NCI-H82 treated with DMSO at 0.1 percent for 48 hours (cell line): ENCODE measurements around the gene FBLL1.
"Not testable (repeated sequence)": the region's sequence is repeated elsewhere in the genome, so short reads cannot be mapped to it uniquely, and the experiment has no call there.

Experiments
- DNase-seq: peaks from one replicate; lab custom pipeline; 2025; ENCODE audit not compliant: unreplicated experiment; lab: John Stamatoyannopoulos, UW

The FBLL1 gene

DNA sequence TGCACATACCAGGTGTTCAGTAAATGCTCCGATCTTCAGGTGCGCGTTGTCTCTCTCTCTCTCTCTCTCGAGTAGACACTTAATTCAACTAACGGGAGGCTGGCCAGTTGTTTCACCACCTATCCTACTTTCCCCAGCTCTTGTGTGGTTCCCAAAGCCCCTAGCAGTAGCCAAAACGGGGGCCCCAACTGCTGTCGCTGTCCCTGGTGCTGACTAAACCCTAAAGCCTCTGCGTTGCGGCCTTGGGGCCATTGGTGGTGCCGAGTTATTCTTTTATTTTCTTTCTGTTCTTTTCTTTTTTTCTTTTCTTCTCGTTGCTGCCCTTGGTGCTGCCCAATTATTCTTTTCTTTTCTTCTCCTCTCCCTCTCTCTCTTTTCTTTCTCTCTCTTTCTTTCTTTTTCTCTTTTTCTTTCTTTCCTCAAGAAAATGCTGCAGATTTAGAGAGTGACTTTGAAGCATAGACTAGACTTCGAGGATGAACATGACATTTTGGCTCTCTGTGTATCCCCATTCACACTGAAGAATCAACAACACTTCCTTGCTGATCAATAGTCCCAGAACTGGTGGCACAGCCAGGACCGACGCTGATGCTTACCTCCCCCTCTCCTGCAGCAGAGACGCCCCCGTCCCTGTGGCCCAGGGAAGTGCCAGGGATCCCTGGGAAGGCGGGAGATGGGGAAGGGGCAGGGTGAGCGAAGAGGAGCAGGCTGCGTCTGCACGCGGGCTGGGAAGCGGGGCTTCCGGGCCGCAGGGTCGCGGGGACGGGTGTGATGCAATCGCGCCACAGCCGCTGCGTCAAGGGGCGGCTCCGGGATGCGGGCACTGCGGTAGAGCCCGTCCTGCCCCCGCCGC lies at the start of gene FBLL1:
TSS of gene FBLL1 (plus strand) at position 785 of the 853 bp plus-strand sequence. CDS start 200 bp downstream, outside the sequence.
- peak; percentile 9 for DNase-seq

DNA sequence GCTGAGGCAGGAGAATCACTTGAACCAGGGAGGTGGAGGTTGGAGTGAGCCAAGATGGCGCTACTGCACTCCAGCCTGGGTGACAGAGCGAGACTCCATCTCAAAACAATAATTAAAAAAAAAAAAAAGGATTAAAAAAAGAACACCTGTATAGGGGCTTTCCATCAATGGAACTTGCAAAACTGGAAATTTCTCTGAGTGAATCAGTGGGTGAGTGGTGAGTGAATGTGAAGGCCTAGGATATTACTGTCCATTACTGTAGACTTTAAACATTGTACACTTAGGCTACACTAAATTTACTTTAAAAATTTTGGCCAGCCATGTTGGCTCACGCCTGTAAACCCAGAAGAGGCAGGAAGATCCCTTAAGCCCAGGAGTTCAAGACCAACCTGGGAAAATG lies 48.5 kb upstream of the FBLL1 start:
- no peak for DNase-seq

DNA sequence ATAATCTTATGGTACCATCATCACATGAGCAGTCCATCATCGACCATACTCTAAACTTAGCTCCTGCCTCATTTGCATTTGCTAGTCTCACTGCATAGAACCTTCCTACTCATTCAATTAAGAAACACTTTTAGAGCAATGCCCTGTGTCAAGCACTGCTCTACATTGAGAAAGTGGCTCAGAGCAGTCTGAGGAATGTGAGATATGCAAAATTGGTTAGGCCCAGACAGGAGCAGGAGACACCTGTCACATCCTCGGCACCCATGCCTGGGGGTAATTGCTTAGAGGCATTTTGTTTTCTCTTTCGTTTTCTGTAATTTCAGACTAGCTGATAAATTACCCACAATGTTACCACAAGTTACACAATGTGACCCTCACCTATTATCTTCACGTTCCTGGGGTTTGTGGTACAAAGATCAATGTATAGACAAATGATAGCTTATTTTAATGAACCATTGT lies 47.7 kb upstream of the FBLL1 start:
- DNase-seq, result no peak

DNA sequence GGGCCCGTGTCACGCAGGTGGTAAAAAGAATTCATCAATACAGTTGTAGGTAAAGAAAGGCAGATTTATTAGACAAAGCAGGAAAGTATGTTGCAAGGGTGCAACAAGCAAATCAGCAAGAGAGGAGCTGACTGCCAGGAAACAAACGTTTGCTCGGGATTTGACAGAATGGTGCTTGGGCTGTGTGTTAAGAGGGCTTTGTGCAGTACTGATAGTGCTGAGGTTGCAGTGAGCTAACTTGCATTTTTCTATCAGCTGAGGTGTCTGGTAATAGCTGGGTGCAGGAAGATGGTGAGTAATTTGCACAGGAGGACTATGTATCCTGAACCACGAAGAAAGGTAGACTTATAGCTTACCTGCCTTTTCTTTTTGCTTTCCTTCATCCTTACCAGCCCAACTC lies 46.7 kb upstream of the FBLL1 start:
- no peak for DNase-seq

DNA sequence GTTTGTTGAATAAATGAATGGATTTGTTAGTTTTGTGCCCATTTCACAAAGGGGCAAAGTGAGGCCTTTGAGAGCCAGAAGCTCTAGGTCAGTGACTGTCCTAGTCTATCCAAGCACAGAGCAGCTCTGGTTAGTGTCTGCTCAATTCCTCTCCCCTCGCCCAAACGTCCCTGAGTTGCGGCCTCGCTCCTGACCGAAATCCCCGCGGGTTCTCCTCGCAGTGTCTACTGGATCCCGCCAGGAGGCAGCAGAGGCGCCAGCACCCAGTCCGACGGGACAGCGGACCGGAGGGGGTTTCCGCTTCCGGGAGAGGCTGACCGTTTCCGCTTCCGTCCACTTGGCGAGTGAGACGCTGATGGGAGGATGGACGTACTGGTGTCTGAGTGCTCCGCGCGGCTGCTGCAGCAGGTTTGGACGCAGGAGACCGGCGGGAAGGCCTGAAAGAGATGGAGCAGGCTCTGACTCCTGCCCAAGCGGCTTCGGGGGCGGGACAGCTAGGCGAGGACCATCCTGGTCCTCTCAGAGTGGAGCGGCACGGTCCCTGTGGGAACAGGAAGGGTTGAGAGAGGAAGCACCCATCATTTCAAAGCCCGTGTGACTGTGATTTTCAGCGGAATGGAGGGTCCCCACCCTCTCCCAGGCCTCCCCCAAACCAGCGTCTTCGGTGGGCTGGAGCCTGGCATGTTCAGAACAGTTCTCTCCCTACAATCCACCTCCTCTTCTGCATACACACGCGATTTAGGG lies 42.8 kb upstream of the FBLL1 start, which contains the start of gene RARS1:
TSS of gene RARS1 (plus strand) at position 336 of the 744 bp plus-strand sequence. CDS start at position 364, 28 bp downstream.
- DNase-seq, result peak; percentile 45

DNA sequence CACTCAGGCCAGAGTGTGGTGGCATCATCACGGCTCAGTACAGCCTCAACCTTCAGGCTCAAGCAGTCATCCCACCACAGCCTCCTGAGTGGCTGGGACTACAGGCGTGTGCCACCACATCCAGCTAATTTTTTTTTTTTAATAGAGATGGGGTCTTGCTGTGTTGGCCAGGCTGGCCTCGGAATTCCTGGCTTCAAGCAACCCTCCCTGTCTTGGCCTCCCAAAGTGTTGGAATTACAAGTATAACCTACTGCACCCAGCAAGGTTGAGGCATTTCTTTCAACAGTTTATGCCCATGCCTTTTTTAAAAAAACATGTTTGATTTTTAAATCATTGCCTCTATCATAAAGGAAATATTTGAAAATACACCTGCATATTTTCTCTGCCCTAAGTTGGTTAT lies 40.0 kb upstream of the FBLL1 start:
- DNase-seq, result no peak

DNA sequence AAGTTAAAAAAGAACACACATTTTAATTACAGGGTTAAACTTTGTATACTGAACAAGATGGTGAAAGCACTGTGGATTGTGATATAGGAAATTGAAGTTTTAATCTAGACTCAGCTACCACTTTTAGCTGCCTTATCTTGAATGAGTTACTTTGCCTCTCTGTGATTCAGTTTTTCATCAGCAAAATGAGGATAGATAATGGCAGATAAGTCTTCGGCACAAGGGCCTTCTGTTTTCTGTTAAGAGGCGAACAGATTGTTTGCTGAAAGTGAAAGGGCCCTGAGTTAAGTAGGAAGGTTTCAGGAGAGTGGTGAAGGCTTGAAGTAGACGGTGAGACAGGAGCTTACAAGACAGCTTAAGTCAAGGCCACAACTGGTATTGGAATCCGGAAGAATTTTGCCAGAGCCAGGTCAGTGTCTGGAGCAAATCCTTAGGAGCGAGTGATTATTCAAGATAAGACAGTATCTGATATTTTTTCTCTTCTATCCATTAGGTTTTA lies 35.0 kb upstream of the FBLL1 start:
- no peak for DNase-seq

DNA sequence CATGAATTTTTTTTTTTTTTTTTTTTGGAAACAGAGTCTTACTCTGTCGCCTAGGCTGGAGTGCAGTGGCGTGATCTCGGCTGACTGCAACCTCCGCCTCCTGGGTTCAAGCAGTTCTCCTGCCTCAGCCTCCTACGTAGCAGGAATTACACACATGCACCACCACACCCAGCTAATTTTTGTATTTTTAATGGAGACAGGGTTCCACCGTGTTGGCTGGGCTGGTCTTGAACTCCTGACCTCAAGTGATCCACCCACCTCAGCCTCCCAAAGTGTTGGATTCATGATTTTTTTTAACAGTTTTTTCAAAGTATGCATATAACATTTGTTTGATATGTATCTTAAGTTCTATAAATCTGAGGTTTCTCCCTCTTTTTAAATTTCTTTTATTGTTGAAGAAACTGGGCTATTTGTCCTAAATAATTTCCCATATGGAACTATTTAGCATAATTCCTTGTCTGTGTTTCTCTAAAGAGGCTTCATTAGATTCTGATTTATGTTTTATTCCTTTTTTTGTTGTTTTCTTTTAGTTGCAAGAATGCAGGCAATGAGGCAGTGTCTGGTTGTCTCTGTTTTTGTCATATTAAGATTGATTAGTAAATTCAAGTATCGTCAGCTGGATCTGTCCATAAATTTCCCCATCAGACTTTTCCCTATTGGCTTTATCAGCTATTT lies 26.4 kb upstream of the FBLL1 start:
- DNase-seq, result no peak

DNA sequence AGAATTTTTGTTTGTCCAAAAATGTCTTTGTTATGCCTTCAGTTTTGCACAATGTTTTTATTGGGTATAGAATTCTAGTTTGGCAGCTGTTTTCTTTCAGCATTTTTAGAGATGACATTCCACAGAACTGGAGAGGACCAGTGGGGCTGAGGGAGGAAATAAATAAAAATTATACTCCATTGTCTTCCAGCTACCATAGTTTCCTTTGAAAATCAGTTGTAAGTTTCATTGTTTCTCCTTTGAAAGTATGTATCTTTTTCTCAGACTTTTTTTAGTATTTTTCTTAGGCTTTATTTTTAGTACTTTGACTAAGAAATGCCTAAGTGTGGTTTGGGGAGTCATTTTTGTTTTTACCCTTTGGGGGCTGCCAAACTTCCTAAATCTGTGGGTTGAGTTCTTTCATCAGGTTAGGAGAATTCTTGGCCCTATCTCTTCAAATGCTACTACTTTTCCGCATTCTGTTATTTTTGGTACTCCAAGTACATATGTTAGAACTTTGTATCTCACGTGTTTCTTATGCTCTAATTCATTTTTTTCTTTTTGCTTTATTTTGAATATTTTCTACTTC lies 15.2 kb upstream of the FBLL1 start:
- no peak for DNase-seq

DNA sequence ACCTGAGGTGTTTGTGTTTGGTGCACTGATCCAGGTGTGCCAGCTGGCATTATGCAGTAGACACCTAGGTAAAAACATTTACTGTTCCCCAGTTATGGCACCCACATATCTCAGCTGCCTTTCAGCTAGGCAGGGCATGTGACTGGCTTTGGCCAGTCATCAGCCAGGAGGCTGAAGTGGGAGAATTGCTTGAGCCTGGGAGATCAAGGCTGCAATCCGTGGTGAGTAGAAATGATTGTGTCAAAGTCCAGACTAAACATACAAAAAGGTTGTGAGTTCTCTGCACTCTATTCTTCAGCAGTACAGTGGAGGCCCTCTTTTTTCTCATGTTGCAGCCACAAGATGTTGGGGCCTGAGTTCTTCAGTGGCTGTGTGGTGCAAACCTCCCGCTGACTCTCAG lies 3.2 kb upstream of the FBLL1 start:
- no peak for DNase-seq

DNA sequence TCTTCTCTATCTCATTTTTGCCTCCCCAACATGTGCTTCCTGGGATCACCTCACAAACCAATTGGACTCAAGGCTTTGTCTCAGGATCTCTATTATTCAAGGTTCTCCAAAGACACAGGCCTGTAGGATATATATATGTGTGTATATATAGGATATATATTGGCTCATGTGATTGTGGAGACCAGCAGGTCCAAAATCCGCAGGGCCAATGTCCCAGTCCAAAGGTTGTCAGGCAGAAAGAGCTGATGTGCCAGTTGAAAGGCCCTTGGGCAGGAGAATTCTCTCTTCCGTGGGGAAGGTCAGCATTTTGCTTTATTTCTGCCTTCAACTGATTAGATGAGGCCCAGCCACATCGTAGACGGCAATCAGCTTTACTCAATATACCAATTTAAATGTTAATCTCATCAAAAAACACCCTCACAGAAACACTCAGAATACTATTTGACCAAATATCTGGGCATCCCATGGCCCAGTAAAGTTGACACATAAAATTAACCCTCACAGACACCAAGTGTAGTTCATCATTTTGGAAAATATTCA lies 1.3 kb upstream of the FBLL1 start:
- DNase-seq, result no peak

DNA sequence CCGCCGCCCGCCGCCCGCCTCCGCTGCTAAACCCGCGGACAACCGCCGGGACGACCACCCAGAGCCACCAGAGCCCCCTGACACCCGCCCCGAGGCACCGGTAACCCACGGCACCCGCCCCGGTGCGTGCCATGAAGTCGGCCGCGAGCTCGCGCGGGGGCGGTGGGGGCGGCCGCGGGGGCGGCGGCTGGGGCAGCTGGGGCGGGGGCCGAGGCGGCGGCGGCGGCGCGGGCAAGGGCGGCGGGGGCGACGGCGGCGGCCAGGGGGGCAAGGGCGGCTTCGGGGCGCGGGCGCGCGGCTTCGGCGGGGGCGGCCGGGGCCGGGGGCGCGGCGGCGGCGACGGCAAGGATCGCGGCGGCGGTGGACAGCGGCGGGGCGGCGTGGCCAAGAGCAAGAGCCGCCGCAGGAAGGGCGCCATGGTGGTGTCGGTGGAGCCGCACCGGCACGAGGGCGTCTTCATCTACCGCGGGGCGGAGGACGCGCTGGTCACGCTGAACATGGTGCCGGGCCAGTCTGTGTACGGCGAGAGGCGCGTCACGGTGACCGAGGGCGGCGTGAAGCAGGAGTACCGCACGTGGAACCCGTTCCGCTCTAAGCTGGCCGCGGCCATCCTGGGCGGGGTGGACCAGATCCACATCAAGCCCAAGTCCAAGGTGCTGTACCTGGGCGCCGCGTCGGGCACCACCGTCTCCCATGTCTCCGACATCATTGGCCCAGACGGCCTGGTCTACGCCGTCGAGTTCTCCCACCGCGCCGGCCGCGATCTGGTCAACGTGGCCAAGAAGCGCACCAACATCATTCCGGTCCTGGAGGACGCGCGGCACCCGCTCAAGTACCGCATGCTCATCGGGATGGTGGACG lies 499 bp downstream of the FBLL1 start:
- DNase-seq, result no peak

DNA sequence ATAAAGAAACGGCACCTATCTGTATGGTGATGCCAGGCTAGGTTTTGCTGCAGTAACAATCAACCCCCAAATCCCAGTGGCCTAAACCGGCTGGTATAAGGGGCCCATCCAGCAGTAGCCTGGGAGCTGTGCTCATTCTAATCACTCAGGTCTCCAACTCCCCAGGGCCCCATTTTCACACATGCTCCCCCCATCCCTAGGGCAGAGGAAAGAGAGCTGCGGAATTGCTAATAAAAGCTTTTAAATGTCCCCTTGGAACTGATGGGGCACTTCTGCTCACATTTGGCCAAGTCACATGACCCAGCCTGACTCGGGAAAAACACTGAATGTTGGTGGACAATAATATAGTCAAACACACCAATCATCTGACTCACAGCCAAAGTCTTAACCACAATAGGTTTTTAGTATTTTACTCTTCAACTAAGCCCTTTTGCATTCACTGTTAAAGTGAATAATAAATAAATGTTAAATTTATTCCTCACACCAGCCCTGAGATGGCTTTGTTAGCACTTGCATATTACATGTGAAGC lies 1.6 kb downstream of the FBLL1 start:
- DNase-seq, result no peak

DNA sequence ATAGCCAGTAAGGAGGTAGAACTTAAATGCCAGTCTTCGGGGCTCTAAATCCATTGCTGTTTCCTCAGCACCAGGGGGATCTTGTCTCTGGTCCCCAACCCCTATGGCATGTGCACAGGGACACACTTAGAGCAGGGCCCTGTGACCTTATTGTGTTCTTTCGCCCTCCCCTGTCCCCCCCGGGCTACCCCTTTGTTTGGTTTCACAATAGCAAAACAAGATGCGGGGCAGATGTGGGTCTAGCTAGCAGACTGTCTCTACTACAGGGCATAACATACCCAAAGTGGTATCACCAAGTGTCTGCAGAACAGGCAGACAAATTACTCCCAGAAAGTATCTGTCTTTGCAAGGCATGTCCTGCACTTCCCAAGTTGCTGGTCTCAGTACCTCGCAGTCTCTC lies 2.1 kb downstream of the FBLL1 start:
- DNase-seq, result no peak

DNA sequence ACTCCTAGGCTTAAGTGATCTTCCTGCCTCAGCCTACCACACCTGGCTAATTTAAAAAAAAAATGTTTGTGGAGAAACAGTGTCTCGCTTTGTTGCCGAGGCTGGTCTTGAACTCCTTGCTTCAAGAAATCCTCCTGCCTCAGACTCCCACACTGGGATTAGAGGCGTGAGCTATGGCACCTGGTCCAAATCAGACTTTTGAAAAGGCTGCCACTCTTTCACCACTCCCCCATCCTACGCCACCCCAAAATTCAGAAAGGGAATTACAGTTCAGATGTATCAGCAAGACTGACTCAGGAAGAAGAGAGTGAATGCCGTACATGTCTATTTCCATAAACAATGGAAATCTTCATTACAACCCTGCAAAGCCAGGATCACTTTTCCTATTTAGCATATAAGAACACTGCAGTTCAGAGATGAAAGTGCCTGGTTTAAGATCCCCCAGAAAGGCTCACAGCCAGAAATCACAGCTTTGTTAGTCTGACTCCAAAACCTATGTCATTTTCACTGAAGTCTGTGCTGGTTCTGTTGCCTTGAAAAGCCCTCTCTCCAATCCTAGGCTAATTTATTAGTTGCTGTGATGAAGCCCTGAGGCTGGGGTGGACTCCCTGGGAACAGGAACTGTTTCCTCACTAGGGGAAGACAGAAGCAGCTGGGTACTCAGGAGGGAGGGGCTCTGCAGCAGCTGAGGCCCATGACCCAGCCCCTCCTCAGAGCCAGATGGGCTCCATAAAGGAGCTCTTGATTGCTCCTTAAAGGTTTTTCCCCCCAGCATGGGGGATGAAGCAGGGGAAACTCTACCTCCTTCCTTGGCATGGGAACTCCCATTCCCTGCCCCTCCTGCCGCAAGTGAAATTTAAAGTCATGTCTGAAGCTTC lies 3.1 kb downstream of the FBLL1 start:
- peak; percentile 31 for DNase-seq

DNA sequence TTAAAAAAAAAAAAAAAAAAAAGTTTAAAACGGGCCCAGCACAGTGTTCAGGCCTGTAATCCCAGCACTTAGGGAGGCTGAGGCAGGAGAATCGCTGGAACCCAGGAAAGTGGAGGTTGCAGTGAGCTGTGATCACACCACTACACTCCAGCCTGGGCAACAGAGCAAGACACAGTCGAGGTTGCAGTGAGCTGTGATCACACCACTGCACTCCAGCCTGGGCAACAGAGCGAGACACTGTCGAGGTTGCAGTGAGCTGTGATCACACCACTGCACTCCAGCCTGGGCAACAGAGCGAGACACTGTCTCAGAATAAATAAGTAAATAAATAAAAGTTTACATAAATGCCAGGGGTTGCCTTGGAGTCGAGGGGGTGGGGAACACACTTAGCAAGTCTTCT lies 5.2 kb downstream of the FBLL1 start:
- not testable (repeated sequence) for DNase-seq

DNA sequence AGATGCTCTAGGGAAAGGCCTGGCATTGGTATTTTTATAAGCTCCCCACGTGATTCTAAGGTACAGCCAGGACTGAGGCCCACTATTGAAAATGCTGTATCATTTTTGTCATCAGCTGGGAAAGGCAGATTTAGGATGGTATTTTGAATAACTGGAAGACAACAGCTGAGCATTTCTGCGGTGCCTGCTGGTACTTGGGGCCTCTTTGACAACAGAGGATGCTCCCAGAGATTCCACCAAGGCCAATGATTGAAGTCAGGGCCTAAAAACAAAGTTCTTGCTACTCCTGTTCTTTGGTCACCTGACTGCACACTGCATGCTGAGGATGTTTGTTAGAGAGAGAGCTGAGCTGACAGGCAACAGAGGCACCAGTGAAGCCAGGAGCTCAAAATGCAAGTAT lies 8.1 kb downstream of the FBLL1 start:
- no peak for DNase-seq

DNA sequence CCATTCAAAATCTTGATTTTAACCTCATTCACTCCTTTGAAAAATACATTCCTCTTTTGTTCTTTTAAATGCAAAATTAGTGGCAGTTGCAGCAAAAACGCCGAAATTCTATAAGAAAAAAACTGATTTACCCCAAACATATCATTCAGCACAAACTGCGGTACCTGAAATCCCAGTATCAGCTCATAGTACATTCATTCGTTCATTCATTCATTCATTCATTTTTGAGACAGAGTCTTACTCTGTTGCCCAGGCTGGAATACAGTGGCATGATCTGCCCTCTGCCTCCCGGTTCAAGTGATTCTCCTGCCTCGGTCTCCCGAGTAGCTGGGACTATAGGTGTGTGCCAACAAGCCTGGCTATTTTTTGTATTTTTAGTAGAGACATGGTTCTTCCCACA lies 20.4 kb downstream of the FBLL1 start:
- no peak for DNase-seq

DNA sequence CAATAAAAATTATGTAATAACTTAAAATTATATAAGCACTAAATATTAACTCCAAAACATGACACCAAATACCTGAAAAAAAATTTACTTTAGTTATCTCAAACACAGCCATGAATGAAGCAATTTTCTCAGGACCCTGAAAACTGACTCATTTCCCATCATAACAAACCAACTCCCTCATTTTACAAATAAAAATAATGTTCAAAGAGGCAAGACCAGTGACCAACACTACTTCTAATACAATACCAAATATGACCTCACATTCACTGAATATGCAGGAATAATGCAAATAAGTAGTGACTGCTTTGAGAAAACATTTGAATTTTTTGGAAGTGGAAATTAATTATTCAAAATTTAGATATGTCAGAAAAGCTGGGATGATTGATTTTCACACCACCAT lies 21.6 kb downstream of the FBLL1 start:
- DNase-seq, result no peak
